ENCODE measurements around the gene MASP2. TPM values are rescaled to one million over a fixed set of nuclear protein-coding genes. Genes with fewer than 3 reads are reported as not detected.
A peak's percentile ranks its signal among the peaks of the same experiment; 100 is the strongest.

The MASP2 gene
- total RNA-seq, 1 donor: not detected

DNA sequence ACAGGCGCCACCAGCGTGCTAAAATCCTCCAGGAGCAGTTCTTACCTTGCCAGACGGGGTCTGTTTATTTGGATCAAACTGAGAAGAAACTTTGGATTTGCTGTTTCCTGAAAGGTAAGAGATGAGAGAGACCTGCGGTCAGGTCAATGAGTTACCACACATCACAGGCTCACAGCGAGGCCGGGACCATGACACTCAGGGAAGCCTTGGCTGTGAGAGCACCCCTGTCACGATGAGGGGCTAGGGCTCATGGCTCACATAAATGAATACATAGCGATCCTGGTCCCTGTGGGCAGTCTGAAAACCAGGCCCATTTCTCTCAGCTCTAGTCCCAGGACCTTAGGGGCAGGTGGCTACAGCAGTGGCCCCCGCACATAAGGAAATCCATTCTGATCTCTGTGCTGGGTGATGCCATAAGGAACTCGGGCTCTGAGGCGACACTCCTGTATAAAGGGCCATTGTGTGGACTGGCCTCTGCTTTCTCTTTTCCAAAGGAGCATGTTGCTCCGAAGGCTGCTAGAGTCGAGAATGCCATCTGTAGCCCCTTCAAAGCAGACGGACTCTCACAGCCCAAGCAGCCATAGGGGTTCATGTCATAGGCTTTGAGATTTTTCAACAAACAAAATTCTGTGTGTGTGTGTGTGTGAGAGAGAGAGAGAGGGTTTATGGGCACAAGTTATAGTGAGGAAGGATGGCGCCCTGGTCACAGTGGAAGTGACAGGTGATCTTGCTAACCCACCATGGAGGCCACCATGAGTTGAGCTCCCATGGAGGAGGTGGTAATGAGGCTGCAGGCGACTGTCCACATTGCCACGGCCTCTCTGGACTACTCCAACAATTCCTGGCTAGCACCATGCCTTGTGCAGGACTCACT, 21.8 kb upstream of the MASP2 start:
- no peaks in the 10 kb centered on the region for H4K20me1 ChIP-seq (ENCODE audit: insufficient read depth, low read length)
- H3K9me3 ChIP-seq (ENCODE audit: low read depth, low read length): no peaks in the 10 kb centered on the region
- no peak overlapping the region for H3K4me2 ChIP-seq (ENCODE audit: insufficient read depth, low read length)
- peak; percentile 62 for DNase-seq (ENCODE audit: insufficient read length, low spot score, missing footprints)
- no peak overlapping the region for H3K27ac ChIP-seq (ENCODE audit: low read depth, low read length)
- no peak overlapping the region for H3K4me3 ChIP-seq (ENCODE audit: insufficient read depth, low read length)
- TF ChIP-seq, protein P1, sequence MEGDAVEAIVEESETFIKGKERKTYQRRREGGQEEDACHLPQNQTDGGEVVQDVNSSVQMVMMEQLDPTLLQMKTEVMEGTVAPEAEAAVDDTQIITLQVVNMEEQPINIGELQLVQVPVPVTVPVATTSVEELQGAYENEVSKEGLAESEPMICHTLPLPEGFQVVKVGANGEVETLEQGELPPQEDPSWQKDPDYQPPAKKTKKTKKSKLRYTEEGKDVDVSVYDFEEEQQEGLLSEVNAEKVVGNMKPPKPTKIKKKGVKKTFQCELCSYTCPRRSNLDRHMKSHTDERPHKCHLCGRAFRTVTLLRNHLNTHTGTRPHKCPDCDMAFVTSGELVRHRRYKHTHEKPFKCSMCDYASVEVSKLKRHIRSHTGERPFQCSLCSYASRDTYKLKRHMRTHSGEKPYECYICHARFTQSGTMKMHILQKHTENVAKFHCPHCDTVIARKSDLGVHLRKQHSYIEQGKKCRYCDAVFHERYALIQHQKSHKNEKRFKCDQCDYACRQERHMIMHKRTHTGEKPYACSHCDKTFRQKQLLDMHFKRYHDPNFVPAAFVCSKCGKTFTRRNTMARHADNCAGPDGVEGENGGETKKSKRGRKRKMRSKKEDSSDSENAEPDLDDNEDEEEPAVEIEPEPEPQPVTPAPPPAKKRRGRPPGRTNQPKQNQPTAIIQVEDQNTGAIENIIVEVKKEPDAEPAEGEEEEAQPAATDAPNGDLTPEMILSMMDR (IDR thresholded peaks at IDR 0.05; ENCODE audit: extremely low read depth, low read depth, low read length): no peak
- H3K79me2 ChIP-seq (ENCODE audit: insufficient read depth, low read length): no peaks in the 10 kb centered on the region
- H3K27me3 ChIP-seq (ENCODE audit: insufficient read depth, low read length): no peaks in the 10 kb centered on the region
- H3K4me1 ChIP-seq (ENCODE audit: insufficient read depth, low read length): no peaks in the 10 kb centered on the region
- H2AFZ ChIP-seq (ENCODE audit: low read length): no peak overlapping the region
- peaks cover 75% of the 10 kb centered on the region for H3K36me3 ChIP-seq (ENCODE audit: insufficient read depth, low read length)

DNA sequence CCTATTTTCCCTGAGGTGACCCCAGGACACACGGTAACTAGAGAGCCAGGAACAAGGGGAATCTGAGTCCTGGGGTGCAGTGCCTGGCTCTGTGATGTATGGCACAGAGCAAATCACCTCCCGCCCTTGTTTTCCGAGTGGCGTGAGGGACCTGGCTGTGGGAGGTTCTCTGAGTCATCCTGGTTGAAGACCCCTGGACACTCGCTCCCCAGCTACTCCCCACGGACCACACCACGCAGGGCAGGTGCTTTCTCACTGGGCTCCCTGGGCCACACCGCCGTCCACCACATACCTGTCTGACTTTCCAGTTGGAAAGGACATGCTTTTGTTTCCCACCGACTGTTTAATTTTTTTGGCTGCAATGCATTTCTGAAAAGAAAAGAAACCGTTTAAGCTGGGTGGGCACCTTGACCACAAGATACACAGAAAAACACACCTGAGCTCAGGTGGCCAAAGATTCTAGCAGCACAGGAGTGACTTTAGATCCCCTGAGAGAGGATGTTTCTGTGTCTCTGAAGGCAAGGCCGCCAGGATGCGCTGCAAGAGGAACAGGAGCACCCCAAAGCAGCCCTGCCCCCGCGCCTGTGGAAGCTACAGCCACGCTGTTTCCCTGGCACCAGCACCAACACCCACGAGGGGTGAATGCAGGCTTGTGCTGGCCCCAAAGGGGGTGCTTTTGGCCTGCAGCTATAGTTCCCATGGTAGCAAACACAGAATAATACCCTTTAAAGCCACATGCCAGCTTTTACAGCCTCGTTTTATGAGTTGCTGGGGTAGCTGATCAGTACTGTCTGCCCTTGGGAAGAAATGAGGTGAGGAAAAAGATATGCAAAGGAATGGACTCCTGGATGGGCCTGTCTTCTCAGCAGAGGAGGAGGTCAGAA, 20.9 kb upstream of the MASP2 start:
- peaks cover 75% of the 10 kb centered on the region for H3K36me3 ChIP-seq (ENCODE audit: insufficient read depth, low read length)
- peaks cover 5% of the 10 kb centered on the region for H3K4me1 ChIP-seq (ENCODE audit: insufficient read depth, low read length)
- H3K9me3 ChIP-seq (ENCODE audit: low read depth, low read length): no peaks in the 10 kb centered on the region
- H2AFZ ChIP-seq (ENCODE audit: low read length): no peak overlapping the region
- H3K27me3 ChIP-seq (ENCODE audit: insufficient read depth, low read length): no peaks in the 10 kb centered on the region
- H3K79me2 ChIP-seq (ENCODE audit: insufficient read depth, low read length): no peaks in the 10 kb centered on the region
- TF ChIP-seq, protein P1 (IDR thresholded peaks at IDR 0.05; ENCODE audit: extremely low read depth, low read depth, low read length): no peak
- DNase-seq (ENCODE audit: insufficient read length, low spot score, missing footprints): peak; percentile 51
- H3K27ac ChIP-seq (ENCODE audit: low read depth, low read length): no peak overlapping the region
- H4K20me1 ChIP-seq (ENCODE audit: insufficient read depth, low read length): no peaks in the 10 kb centered on the region
- no peak overlapping the region for H3K4me3 ChIP-seq (ENCODE audit: insufficient read depth, low read length)
- no peak overlapping the region for H3K4me2 ChIP-seq (ENCODE audit: insufficient read depth, low read length)

DNA sequence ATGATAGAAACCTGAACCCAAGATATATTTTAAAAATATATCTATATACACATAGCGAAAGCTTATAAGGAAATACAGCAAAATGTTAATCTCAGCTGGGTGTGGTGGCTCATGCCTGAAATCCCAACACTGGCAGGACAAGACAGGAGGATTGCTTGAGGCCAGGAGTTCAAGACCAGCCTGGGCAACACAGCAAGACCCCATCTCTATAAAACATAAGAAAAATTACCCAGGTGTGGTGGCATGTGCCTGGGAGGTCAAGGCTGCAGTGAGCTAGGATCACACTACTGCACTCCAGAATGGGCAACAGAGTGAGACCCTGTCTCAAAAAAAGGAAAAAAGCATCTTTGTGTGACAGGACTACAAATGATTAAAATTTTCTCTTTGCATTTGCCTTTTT, 18.8 kb upstream of the MASP2 start:
- H3K79me2 ChIP-seq (ENCODE audit: insufficient read depth, low read length): peaks cover 9% of the 10 kb centered on the region
- H3K4me3 ChIP-seq (ENCODE audit: insufficient read depth, low read length): no peak overlapping the region
- H3K4me2 ChIP-seq (ENCODE audit: insufficient read depth, low read length): no peak overlapping the region
- H2AFZ ChIP-seq (ENCODE audit: low read length): no peak overlapping the region
- peak; percentile 13 for DNase-seq (ENCODE audit: insufficient read length, low spot score, missing footprints)
- H3K27ac ChIP-seq (ENCODE audit: low read depth, low read length): no peak overlapping the region
- TF ChIP-seq, protein P1 (IDR thresholded peaks at IDR 0.05; ENCODE audit: extremely low read depth, low read depth, low read length): no peak
- no peaks in the 10 kb centered on the region for H3K27me3 ChIP-seq (ENCODE audit: insufficient read depth, low read length)
- peaks cover 12% of the 10 kb centered on the region for H3K4me1 ChIP-seq (ENCODE audit: insufficient read depth, low read length)
- H4K20me1 ChIP-seq (ENCODE audit: insufficient read depth, low read length): no peaks in the 10 kb centered on the region
- no peaks in the 10 kb centered on the region for H3K9me3 ChIP-seq (ENCODE audit: low read depth, low read length)
- peaks cover 57% of the 10 kb centered on the region for H3K36me3 ChIP-seq (ENCODE audit: insufficient read depth, low read length)

DNA sequence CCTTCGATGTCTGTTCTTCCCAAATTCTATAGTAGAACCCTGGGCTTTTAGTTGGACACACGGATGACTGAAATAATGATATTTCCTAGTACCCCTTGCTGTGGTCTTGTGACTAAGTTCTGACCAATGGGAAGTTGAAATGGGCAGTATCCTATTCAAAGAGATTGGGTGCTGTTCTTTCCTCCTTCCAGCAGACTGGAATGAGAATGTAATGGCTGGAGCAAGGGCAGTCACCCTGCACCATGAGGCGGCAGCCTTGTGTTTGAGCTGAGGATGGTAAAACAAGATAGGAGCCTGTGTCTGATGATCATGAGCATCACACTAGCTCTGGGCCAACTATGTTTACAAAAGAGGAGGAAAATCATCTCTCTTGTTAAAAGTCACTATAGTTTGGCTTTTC, 17.9 kb upstream of the MASP2 start:
- peaks cover 10% of the 10 kb centered on the region for H3K79me2 ChIP-seq (ENCODE audit: insufficient read depth, low read length)
- peak; percentile 53 for DNase-seq (ENCODE audit: insufficient read length, low spot score, missing footprints)
- H3K9me3 ChIP-seq (ENCODE audit: low read depth, low read length): no peaks in the 10 kb centered on the region
- H3K4me1 ChIP-seq (ENCODE audit: insufficient read depth, low read length): peaks cover 15% of the 10 kb centered on the region
- TF ChIP-seq, protein P1 (IDR thresholded peaks at IDR 0.05; ENCODE audit: extremely low read depth, low read depth, low read length): no peak
- no peak overlapping the region for H3K4me3 ChIP-seq (ENCODE audit: insufficient read depth, low read length)
- H2AFZ ChIP-seq (ENCODE audit: low read length): no peak overlapping the region
- no peaks in the 10 kb centered on the region for H4K20me1 ChIP-seq (ENCODE audit: insufficient read depth, low read length)
- H3K36me3 ChIP-seq (ENCODE audit: insufficient read depth, low read length): peaks cover 53% of the 10 kb centered on the region
- H3K27me3 ChIP-seq (ENCODE audit: insufficient read depth, low read length): no peaks in the 10 kb centered on the region
- H3K4me2 ChIP-seq (ENCODE audit: insufficient read depth, low read length): no peak overlapping the region
- no peak overlapping the region for H3K27ac ChIP-seq (ENCODE audit: low read depth, low read length)

Measured in osteoblast (primary cell).